Activated CD4-positive, alpha-beta T cell treated with anti-CD3 and anti-CD28 coated beads, Interleukin-2, Interleukin-4, amounts not matched to agents 100 ng/mL and 50 ng/mL, durations not matched to agents 16 hours and 8 hours (primary cell): ENCODE measurements around the gene ALPP.
A peak's percentile ranks its signal among the peaks of the same experiment; 100 is the strongest.
"Not testable (repeated sequence)": the region's sequence is repeated elsewhere in the genome, so short reads cannot be mapped to it uniquely, and the experiment has no call there.

ENCODE experiments used
- DNase-seq: peaks from one replicate; pipeline ENCODE4 v3.0.0-alpha.2; 2020; ENCODE audit warnings: low spot score

Gene ALPP

GRCh38 chr2:232406556-232407310, 28.2 kb downstream of the ALPP start, which contains the start of gene ALPG:
TSS of gene ALPG (plus strand) at chr2:232406844. CDS start at chr2:232406895, 51 bp downstream.
- DNase-seq: no peak

DNA sequence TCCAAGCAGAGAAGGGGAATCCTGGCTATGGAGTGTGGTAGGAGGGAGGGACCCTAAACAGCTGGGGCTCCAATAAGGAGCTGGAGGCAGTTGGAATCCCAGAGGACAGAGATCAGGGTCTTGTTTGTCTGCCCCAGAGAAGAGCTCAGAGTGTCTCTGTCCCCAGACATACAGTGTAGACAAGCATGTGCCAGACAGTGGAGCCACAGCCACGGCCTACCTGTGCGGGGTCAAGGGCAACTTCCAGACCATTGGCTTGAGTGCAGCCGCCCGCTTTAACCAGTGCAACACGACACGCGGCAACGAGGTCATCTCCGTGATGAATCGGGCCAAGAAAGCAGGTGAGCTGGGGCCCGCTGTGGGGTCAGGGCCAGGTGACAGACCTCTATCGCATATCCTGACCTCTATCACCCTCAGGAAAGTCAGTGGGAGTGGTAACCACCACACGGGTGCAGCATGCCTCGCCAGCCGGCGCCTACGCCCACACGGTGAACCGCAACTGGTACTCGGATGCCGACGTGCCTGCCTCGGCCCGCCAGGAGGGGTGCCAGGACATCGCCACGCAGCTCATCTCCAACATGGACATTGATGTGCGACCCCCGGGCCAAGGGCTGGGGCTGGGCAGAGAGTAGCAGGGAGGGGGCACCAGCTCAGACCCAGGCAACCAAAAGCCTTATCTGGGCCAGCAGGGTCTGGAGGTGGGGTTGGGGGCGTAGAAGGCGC, 29.0 kb downstream of the ALPP start:
- DNase-seq: not testable (repeated sequence)

DNA sequence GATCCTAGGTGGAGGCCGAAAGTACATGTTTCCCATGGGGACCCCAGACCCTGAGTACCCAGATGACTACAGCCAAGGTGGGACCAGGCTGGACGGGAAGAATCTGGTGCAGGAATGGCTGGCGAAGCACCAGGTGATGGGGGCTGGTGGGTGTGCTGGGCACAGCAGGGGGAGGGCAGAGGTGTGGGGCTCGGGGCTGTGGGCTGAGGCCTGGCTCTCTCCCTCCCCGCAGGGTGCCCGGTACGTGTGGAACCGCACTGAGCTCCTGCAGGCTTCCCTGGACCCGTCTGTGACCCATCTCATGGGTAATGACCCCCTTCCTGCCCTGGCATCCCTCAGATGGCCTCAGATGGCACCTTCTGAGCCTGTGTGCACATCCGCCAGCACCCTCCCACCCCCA, 29.7 kb downstream of the ALPP start:
- DNase-seq: not testable (repeated sequence)

DNA sequence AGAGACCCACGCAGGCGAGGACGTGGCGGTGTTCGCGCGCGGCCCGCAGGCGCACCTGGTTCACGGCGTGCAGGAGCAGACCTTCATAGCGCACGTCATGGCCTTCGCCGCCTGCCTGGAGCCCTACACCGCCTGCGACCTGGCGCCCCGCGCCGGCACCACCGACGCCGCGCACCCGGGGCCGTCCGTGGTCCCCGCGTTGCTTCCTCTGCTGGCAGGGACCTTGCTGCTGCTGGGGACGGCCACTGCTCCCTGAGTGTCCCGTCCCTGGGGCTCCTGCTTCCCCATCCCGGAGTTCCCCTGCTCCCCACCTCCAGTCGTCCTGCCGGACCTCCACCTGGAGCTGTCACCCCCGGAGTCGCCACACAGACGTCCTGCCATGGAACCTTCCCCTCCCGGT, 31.1 kb downstream of the ALPP start:
- not testable (repeated sequence) for DNase-seq

- no peak for DNase-seq
These were observed 31.8 kb downstream of the ALPP start for GRCh38 chr2:232410238-232410900.

- DNase-seq: no peak
These were observed 33.5 kb downstream of the ALPP start for GRCh38 chr2:232411901-232412629.

DNA sequence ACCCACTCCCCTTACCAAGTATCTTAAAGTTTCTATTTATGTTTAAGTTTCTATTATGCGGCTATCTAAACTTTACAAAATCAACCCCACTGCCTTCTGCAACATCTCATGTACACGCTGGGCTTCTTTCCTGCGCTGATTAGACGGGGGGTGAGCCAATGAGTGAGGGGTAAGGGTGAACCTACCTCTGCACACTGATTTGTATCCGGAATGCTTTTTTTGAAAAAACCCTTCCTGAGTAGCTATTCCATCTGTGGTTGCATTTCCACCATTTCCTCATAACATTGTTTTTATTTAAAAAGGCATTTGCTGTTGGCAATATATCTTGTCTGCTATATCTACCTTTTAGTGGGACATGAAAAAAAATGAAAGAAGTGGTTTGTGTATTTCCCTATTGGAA, 34.4 kb downstream of the ALPP start:
- no peak for DNase-seq

DNA sequence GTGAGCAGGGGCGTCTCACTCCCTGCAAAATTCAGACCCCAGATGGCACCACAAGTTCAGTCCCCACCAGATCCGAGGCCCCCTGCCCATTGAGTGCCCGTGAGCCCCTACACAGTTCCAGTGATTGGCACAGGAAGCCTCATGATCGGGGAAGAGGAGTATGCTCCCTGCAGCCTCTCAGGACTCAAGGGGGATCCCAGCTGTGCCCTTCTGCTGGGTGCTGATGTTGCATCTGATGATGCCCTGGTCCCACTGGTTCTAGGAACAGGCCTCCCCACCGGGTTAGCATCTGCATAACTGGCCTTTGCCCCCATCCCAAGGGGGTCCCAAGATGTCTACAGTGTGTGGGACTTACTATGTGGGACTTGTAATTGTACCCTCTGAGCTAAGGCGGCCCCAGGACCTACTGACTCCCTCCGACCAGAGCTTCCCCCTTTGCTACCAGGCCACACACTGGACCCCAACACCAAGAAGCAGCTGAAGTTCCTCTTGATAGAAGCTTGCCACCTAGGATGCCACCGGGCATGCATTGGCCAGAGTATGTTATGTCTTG, 36.7 kb downstream of the ALPP start:
- DNase-seq: no peak

- DNase-seq: no peak
These were observed 37.4 kb downstream of the ALPP start for GRCh38 chr2:232415736-232416520.

DNA sequence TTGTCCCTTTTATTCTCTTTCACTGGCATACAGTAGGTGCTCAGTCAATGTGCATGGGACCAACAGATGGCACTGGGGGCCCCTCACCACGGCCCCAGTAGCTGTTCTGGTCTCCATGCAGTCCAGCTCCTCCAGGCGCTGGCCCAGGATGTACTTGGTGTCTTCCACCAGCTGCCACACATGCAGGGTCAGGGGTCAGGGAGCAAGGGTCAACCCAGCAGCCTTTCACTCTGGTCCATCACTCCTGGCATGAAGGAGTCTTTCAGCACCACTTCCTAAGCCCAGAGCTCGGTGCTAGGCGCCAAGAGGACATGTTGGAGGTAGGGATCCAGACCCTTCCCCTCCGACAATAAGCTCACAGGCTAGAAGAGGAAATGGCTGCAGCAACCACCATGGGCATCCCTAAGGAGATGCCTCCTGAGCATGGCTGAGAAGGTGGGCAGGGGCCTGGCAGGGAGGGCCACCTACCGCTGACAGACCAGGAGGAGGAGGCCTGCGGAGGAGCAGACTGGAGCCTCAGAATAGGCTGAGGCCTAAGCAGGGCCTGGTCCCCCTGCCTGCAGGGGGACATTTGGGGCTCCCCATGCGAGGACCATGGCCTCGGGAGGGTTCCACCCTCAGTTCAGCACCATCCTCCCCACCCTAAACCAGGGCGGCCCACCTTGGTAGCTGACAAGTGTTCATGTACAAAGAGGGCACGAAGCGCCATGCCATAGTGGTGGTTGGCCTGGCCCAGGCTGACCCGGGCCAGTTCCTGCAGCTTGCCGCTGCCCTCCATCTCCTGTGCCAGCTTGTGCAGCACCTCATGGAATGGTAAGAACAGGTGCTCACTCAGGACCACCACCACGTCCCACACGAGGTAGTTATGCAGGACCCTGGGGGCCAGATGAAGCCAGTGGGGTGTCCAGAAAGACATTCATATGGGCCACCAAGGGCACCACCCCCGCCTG, 38.2 kb downstream of the ALPP start:
- no peak for DNase-seq

DNA sequence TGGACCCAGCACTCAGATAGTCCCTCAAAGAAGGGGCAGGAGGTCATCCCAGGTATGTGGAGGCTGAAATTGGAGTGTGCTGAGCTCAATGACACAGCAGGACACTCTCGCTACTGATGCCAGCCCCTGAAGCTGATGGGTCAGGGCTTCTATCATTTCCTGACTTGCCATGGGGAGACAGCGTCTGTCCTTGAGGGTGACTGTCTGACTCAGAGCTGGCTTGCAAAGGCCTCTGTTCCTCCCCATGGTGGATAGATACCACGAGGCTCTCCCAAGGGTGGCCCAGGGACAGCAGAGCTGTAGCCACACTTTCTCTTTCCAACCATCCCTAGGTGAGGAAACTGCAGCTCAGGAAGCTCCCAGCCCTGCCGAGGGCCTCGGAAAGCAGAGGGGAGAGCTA, 38.9 kb downstream of the ALPP start:
- DNase-seq: no peak

- DNase-seq: no peak
These were observed 39.5 kb downstream of the ALPP start for GRCh38 chr2:232418056-232418455.

DNA sequence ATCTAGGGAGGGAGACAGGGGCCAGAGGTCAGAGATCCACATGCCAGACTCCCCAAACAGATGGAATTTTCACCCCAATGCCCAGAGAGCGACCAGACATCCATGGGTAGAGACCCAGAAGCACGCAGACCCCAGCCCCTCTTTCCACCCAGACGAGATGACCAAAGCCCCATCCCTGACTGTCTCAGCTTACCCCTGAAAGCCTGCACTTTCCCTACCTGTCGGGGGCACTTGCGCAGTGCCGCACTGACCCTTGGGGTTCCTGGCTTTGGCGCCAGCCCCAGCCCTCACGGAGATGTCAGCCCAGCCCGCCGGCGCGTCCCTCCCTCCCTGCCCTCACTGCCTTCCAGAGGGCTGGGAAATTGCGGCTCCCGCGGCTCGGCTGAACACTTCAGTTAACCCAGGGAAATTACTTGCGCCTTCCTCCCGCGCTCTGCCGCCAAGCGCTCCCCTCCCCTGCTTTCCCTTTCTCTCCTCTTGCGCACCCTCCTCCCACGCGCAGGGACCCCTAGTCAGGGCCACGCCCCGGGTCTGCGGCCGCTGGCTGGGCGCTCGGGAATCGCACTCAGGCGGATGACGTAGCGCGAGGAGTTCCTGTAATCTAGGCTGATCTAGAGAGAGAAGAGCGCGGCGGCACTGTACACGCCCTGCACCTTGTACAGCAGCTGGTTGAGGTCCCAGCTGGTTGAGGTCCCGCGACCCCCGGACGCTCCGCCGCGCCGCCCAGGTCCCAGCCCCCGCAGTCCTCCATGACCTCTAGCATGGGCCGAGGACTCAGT, 40.1 kb downstream of the ALPP start:
- DNase-seq: no peak

GRCh38 chr2:232419245-232420072, 40.9 kb downstream of the ALPP start:
- DNase-seq: no peak

DNA sequence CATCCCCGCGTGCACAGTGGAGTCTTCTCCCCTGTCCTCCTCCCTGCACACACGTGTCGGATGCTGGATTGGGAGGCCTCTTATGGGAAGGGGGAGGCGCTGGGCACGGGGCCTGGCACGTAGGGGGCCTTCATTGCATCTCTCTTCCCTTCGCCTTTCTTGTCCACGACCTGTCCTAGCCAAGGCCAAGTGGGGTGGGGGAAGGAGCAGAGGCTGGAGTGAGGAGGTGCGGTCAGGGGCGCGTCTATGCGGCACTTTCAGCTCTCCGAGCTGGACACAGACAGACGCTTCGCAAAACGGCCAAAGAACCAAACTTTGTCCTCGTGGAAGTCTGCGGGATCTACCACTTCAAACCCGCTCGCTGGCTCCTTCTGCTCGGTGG, 41.5 kb downstream of the ALPP start:
- no peak for DNase-seq

GRCh38 chr2:232420463-232421188, 42.1 kb downstream of the ALPP start:
- peak; percentile 8 for DNase-seq

GRCh38 chr2:232421189-232421785, 42.7 kb downstream of the ALPP start:
- DNase-seq: no peak
